H1 (cell line): ENCODE measurements around the gene CST9L. TPM values are rescaled to one million over a fixed set of nuclear protein-coding genes. Genes with fewer than 3 reads are reported as not detected.

ENCODE experiments used
- CTCF ChIA-PET: fragments of 300-600 bp; sonication (Branson Sonifier 250); formaldehyde crosslinking; loops from one replicate; lab custom pipeline; 2021; ENCODE audit not compliant: partially characterized antibody; lab: Charles Lee
- POLR2A ChIA-PET: fragments of 300-600 bp; sonication (Branson Sonifier 250); formaldehyde crosslinking; loops from one replicate; lab custom pipeline; 2021; ENCODE audit warnings: inconsistent platforms; ENCODE audit not compliant: partially characterized antibody; lab: Charles Lee
- DNase-seq, 2 experiments: peaks; one replicate each; pipeline versions ENCODE4 v3.0.0 to v3.0.0-alpha.2; 2010 to 2022; ENCODE audit warnings: low spot score in 2 of 2, low read depth in 1 of 2, mixed read lengths in 1 of 2
- FAIRE-seq: peaks from 2 replicates; lab custom pipeline; 2011; peaks lifted over from hg19 to GRCh38; lab: Jason Lieb, UNC
- H2AFZ ChIP-seq: 2 replicates; pipeline ENCODE4 v1.8.1; 2012; ENCODE audit warnings: low read length, inconsistent platforms
- H2AK5ac ChIP-seq: 2 replicates; pipeline ENCODE4 v1.6.1; 2013; ENCODE audit warnings: low read depth, low read length
- H2BK120ac ChIP-seq: replicated peaks from 2 replicates; pipeline ENCODE3; 2013; ENCODE audit warnings: low read depth, low read length, inconsistent platforms
- H2BK12ac ChIP-seq: 2 replicates; pipeline ENCODE4 v1.6.1; 2013; ENCODE audit warnings: low read depth, low read length
- H2BK15ac ChIP-seq: 2 replicates; pipeline ENCODE4 v1.6.1; 2013; ENCODE audit warnings: low read length
- H2BK20ac ChIP-seq: 2 replicates; pipeline ENCODE4 v1.6.1; 2013; ENCODE audit warnings: low read length
- H2BK5ac ChIP-seq: 2 replicates; pipeline ENCODE4 v1.6.1; 2013; ENCODE audit warnings: low read depth, low read length
- H3K14ac ChIP-seq: 2 replicates; pipeline ENCODE4 v1.6.1; 2013; ENCODE audit warnings: inconsistent platforms; ENCODE audit not compliant: insufficient read length
- H3K18ac ChIP-seq: 2 replicates; pipeline ENCODE4 v1.6.1; 2013; ENCODE audit warnings: low read length; ENCODE audit errors: extremely low read depth
- H3K23ac ChIP-seq: 2 replicates; pipeline ENCODE4 v1.6.1; 2013; ENCODE audit warnings: inconsistent platforms; ENCODE audit not compliant: insufficient read length
- H3K23me2 ChIP-seq: 2 replicates; pipeline ENCODE4 v1.6.1; 2013; ENCODE audit warnings: low read depth, low read length
- H3K27ac ChIP-seq: 2 replicates; pipeline ENCODE4 v1.6.1; 2011; ENCODE audit warnings: low read depth, low read length, inconsistent platforms
- H3K27me3 ChIP-seq, 4 experiments: replicated peaks in 1 of 4; 1 replicate in 1 of 4; 2 replicates in 3 of 4; pipeline versions ENCODE4 v1.6.1 to v1.8.1; 2011 to 2013; ENCODE audit warnings: low read length in 3 of 4, mild to moderate bottlenecking in 3 of 4, inconsistent platforms in 2 of 4, mixed read lengths in 2 of 4, moderate library complexity in 1 of 4; ENCODE audit not compliant: control insufficient read depth in 3 of 4, insufficient read depth in 3 of 4; ENCODE audit errors: extremely low read depth in 1 of 4
- H3K36me3 ChIP-seq, 4 experiments: 2 replicates each; pipeline versions ENCODE4 v1.6.1 to v1.8.1; 2011 to 2013; ENCODE audit warnings: mild to moderate bottlenecking in 4 of 4, low read length in 3 of 4, moderate library complexity in 2 of 4, control low read depth in 1 of 4, inconsistent platforms in 1 of 4; ENCODE audit not compliant: insufficient read depth in 4 of 4, control insufficient read depth in 2 of 4
- H3K4ac ChIP-seq: replicated peaks from 2 replicates; pipeline ENCODE3; 2013; ENCODE audit warnings: low read length, low read depth, mixed read lengths, inconsistent platforms; ENCODE audit not compliant: insufficient read length
- H3K4me1 ChIP-seq, 4 experiments: replicated peaks in 1 of 4; 1 replicate in 1 of 4; 2 replicates in 3 of 4; pipeline versions ENCODE4 v1.6.1 to v1.8.1; 2011 to 2013; ENCODE audit warnings: low read length in 3 of 4, inconsistent platforms in 2 of 4, mixed read lengths in 1 of 4; ENCODE audit not compliant: insufficient read depth in 4 of 4, control insufficient read depth in 3 of 4
- H3K4me2 ChIP-seq, 2 experiments: 2 replicates each; pipeline versions ENCODE4 v1.6.1 to v1.8.1; 2011 to 2013; ENCODE audit warnings: low read depth in 2 of 2, low read length in 2 of 2, control low read depth in 1 of 2, inconsistent platforms in 1 of 2, mild to moderate bottlenecking in 1 of 2; ENCODE audit not compliant: insufficient read depth in 1 of 2
- H3K4me3 ChIP-seq, 4 experiments: fragments of 200-600, 300-600 bp in 1 of 4; sonication (generic), shearing (Covaris generic), sonication (Bioruptor Twin) in 1 of 4; 2 replicates each; pipeline versions ENCODE4 v1.5.1 to v1.8.1; 2011 to 2016; ENCODE audit warnings: low read length in 4 of 4, low read depth in 3 of 4, control low read depth in 2 of 4, inconsistent platforms in 2 of 4, mild to moderate bottlenecking in 2 of 4, mixed read lengths in 1 of 4, moderate library complexity in 1 of 4; ENCODE audit not compliant: insufficient read depth in 2 of 4; ENCODE audit errors: extremely low read depth in 1 of 4
- H3K56ac ChIP-seq: replicated peaks from 2 replicates; pipeline ENCODE3; 2013; ENCODE audit warnings: low read depth, mild to moderate bottlenecking, mixed read lengths, low read length, inconsistent platforms; ENCODE audit not compliant: insufficient read length
- H3K79me1 ChIP-seq: 2 replicates; pipeline ENCODE4 v1.6.1; 2013; ENCODE audit warnings: low read depth, low read length, control low read depth
- H3K79me2 ChIP-seq, 2 experiments: 2 replicates each; pipeline versions ENCODE4 v1.6.1 to v1.8.1; 2012 to 2013; ENCODE audit warnings: low read length in 2 of 2, mild to moderate bottlenecking in 2 of 2, inconsistent platforms in 1 of 2; ENCODE audit not compliant: insufficient read depth in 2 of 2, control insufficient read depth in 1 of 2
- H3K9ac ChIP-seq, 4 experiments: replicated peaks in 1 of 4; 1 replicate in 1 of 4; 2 replicates in 3 of 4; pipeline versions ENCODE4 v1.6.1 to v1.8.1; 2011 to 2013; ENCODE audit warnings: low read depth in 3 of 4, low read length in 3 of 4, control low read depth in 2 of 4, mild to moderate bottlenecking in 2 of 4, moderate library complexity in 2 of 4, inconsistent platforms in 1 of 4; ENCODE audit errors: extremely low read depth in 1 of 4
- H3K9me3 ChIP-seq, 2 experiments: 2 replicates each; pipeline versions ENCODE4 v1.6.1 to v1.8.1; 2012 to 2013; ENCODE audit warnings: mild to moderate bottlenecking in 2 of 2, moderate library complexity in 2 of 2, control low read depth in 1 of 2, inconsistent platforms in 1 of 2, low read depth in 1 of 2, low read length in 1 of 2, mixed read lengths in 1 of 2; ENCODE audit not compliant: insufficient read depth in 2 of 2
- H4K20me1 ChIP-seq, 2 experiments: replicated peaks in 1 of 2; 2 replicates each; pipeline versions ENCODE3 to v1.8.1; 2011 to 2013; ENCODE audit warnings: inconsistent platforms in 2 of 2, low read length in 2 of 2, mild to moderate bottlenecking in 1 of 2; ENCODE audit not compliant: insufficient read depth in 2 of 2, control insufficient read depth in 1 of 2
- H4K5ac ChIP-seq: 2 replicates; pipeline ENCODE4 v1.6.1; 2013; ENCODE audit warnings: low read length, low read depth, mixed read lengths, inconsistent platforms; ENCODE audit not compliant: insufficient read length
- H4K8ac ChIP-seq: 2 replicates; pipeline ENCODE4 v1.8.0; 2013; ENCODE audit warnings: mild to moderate bottlenecking, moderate library complexity, low read length, inconsistent platforms; ENCODE audit not compliant: insufficient read depth; ENCODE audit errors: extremely low read depth
- H4K91ac ChIP-seq: replicated peaks from 2 replicates; pipeline ENCODE3; 2013; ENCODE audit warnings: low read length, mixed read lengths, inconsistent platforms; ENCODE audit not compliant: insufficient read length
- ASH2L ChIP-seq: fragments of 200-600, 300-600 bp; sonication (generic); IDR thresholded peaks from one replicate; pipeline ENCODE4 v1.7.1; 2017; ENCODE audit warnings: low read length
- BRCA1 ChIP-seq: IDR thresholded peaks from 2 replicates; pipeline ENCODE4 v1.6.1; 2012; ENCODE audit warnings: low read depth, low read length, improper control_type of control experiment
- CHD1 ChIP-seq: IDR thresholded peaks from 2 replicates; pipeline ENCODE4 v1.6.1; 2012; ENCODE audit warnings: low read depth, low read length, improper control_type of control experiment
- EGR1 ChIP-seq: IDR thresholded peaks from 2 replicates; pipeline ENCODE4 v1.6.1; 2011; ENCODE audit warnings: low read depth, low read length, borderline replicate concordance
- EZH2 ChIP-seq: fragments of 200-600 bp; sonication (generic); IDR thresholded peaks from 2 replicates; pipeline ENCODE4 v1.7.1; 2012; ENCODE audit warnings: low read depth, mild to moderate bottlenecking, moderate library complexity, low read length, inconsistent platforms; ENCODE audit not compliant: severe bottlenecking
- JUN ChIP-seq: IDR thresholded peaks from 2 replicates; pipeline ENCODE4 v1.6.1; 2011; ENCODE audit warnings: low read depth, mild to moderate bottlenecking, improper control_type of control experiment, low read length
- MAFK ChIP-seq: IDR thresholded peaks from 2 replicates; pipeline ENCODE4 v1.6.1; 2012; ENCODE audit warnings: low read depth, mild to moderate bottlenecking, improper control_type of control experiment, low read length
- WGBS, 2 experiments: shearing (Covaris generic) in 1 of 2; methylation state at CpG; one replicate each; pipeline versions ENCODE4 v1.1.6 to v1.1.7; 2013 to 2015; ENCODE audit warnings: low lambda C conversion rate in 2 of 2, mixed read lengths in 2 of 2, inconsistent platforms in 1 of 2, low coverage in 1 of 2, missing lambda C conversion rate in 1 of 2; ENCODE audit not compliant: insufficient replicate concordance in 2 of 2, insufficient coverage in 1 of 2, insufficient read length in 1 of 2; ENCODE audit errors: extremely low coverage in 1 of 2, missing lambda C conversion rate in 1 of 2; 5-methylcytosine and 5-hydroxymethylcytosine counted together
- polyA plus RNA-seq, 7 experiments: library from polyadenylated mRNA; depleted of rRNA in 3 of 7; stranded (reverse) in 5 of 7; unstranded in 2 of 7; fragments of >200 nt in 5 of 7; fragments of 200-250 nt in 2 of 7; gene quantifications; 1 replicate in 5 of 7; 2 replicates in 1 of 7; 4 replicates in 1 of 7; pipeline versions ENCODE4 v1.2.1 to v1.2.3, GENCODE V29; 2011 to 2013; ENCODE audit warnings: missing spikeins in 2 of 7, mixed read lengths in 2 of 7
- total RNA-seq: library from RNA; stranded (reverse); fragmentation: NEBNext Ultra II Directional; extraction: Animal tissue kit (Norgen Biotek cat#: 25700); gene quantifications from 2 replicates; pipeline ENCODE4 v1.2.1, GENCODE V29; 2021

CST9L gene
- total and polyA plus RNA-seq, 2 of the 8 experiments (the other 6 are each of a cell fraction or from before 2014, with no cell fraction given), result not detected

DNA sequence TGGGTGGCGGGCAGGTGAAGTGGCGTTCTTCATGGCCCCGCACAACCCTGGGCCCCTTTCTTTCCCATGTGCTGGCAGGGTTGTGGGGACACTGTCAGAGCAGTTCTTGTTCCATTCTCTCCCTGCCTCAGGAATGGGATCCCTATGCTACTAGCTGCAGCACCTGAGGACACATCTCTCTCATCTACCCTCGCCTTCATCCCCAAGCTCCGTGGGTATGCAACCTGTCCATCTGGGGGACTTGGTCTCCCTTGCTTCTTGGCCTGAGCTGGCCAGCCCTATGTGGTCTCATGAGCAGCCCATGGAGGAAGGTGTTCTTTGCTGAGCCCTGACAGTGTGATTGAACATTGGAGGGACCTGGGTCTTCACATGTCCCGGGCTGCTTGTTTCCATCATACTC is 24.2 kb downstream of the CST9L start:
- H3K18ac ChIP-seq, result peak overlapping the region; percentile 13; the same call in 1 of the 2 replicates
- H3K4me1 ChIP-seq, result peaks cover 0 to 5% (median 2%) of the 10 kb centered on the region in 4 experiments; a peak in 2 of 7 replicates
- H2BK15ac ChIP-seq, result no peak overlapping the region
- no peak overlapping the region for H4K5ac ChIP-seq
- FAIRE-seq, result no peak
- TF ChIP-seq JUN, result no peak
- no peak for TF ChIP-seq CHD1
- TF ChIP-seq MAFK, result no peak
- no peak for TF ChIP-seq ASH2L
- no peak for TF ChIP-seq BRCA1
- TF ChIP-seq EGR1, result no peak
- TF ChIP-seq EZH2, result no peak
- TF ChIP-seq, all 59 proteins: peak for 0
- Histone ChIP-seq H2BK120ac (no peak overlapping the region), H3K79me2 (no peaks in the 10 kb centered on the region), H3K9ac (no peak overlapping the region), H3K27ac (no peak overlapping the region), H3K36me3 (no peaks in the 10 kb centered on the region), H3K4ac (no peak overlapping the region), H3K56ac (no peak overlapping the region), H2BK12ac (no peak overlapping the region), H4K20me1 (no peaks in the 10 kb centered on the region), H3K79me1 (no peaks in the 10 kb centered on the region), H2BK5ac (no peak overlapping the region; the same call in 1 of the 2 replicates), H4K8ac (no peak overlapping the region), H3K14ac (no peak overlapping the region), H4K91ac (no peak overlapping the region), H3K23me2 (no peaks in the 10 kb centered on the region), H3K23ac (no peak overlapping the region), H2AK5ac (no peak overlapping the region), H3K9me3 (no peaks in the 10 kb centered on the region), H3K4me3 (no peak overlapping the region), H2AFZ (no peak overlapping the region), H2BK20ac (no peak overlapping the region), H3K27me3 (no peaks in the 10 kb centered on the region), H3K4me2 (no peak overlapping the region)
- CTCF ChIA-PET, result interaction anchor here (0.8 to 1.7 kb wide), 3 partner anchors 21 to 103 kb away, joined by 3 to 5 read pairs (median 3); no protein-coding TSS in a partner anchor
- POLR2A ChIA-PET, result no interaction called here
- no peak for DNase-seq
- 93% methylated on average over 6 of the region's 6 CpGs; no CpG with 5 or more reads in 1 of the 2 experiments for whole genome bisulfite sequencing, 2 experiments
